ENCODE measurements around the gene WWC1.

The WWC1 gene

GRCh38 chr5:168356592-168356991 lies 65.1 kb downstream of the WWC1 start:
- TF ChIP-seq CTCF (IDR thresholded peaks at IDR 0.05; ENCODE audit: low read depth, low read length), result no peak
- in situ Hi-C loops (cut with HindIII; ENCODE audit: low sequenced_read_pairs), result no loop called here
- no peak for DNase-seq (ENCODE audit: low read depth, low spot score)
- H3K4me3 ChIP-seq (ENCODE audit: low read depth, low read length), result no peak overlapping the region

GRCh38 chr5:168357876-168358275 lies 66.4 kb downstream of the WWC1 start:
- no peak overlapping the region for H3K4me3 ChIP-seq (ENCODE audit: low read depth, low read length)
- no peak for DNase-seq (ENCODE audit: low read depth, low spot score)
- no peak for TF ChIP-seq CTCF (IDR thresholded peaks at IDR 0.05; ENCODE audit: low read depth, low read length)
- in situ Hi-C loops (cut with HindIII; ENCODE audit: low sequenced_read_pairs), result no loop called here

- TF ChIP-seq CTCF (IDR thresholded peaks at IDR 0.05; ENCODE audit: low read depth, low read length), result no peak
Measured at GRCh38 chr5:168359820-168360460, 68.5 kb downstream of the WWC1 start.

GRCh38 chr5:168360521-168361285 lies 69.3 kb downstream of the WWC1 start:
- DNase-seq (ENCODE audit: low read depth, low spot score), result no peak
- no peak for TF ChIP-seq CTCF (IDR thresholded peaks at IDR 0.05; ENCODE audit: low read depth, low read length)
- no peak overlapping the region for H3K4me3 ChIP-seq (ENCODE audit: low read depth, low read length)
- in situ Hi-C loops (cut with HindIII; ENCODE audit: low sequenced_read_pairs), result no loop called here

More at GRCh38 chr5:168359820-168360460, 68.5 kb downstream of the WWC1 start:
- DNase-seq (ENCODE audit: low read depth, low spot score), result no peak
- H3K4me3 ChIP-seq (ENCODE audit: low read depth, low read length), result no peak overlapping the region
- in situ Hi-C loops (cut with HindIII; ENCODE audit: low sequenced_read_pairs), result no loop called here

GRCh38 chr5:168362097-168362885 lies 70.8 kb downstream of the WWC1 start:
- no peak for TF ChIP-seq CTCF (IDR thresholded peaks at IDR 0.05; ENCODE audit: low read depth, low read length)
- in situ Hi-C loops (cut with HindIII; ENCODE audit: low sequenced_read_pairs), result no loop called here
- no peak for DNase-seq (ENCODE audit: low read depth, low spot score)

GRCh38 chr5:168364151-168364661 lies 72.8 kb downstream of the WWC1 start:
- no peak overlapping the region for H3K4me3 ChIP-seq (ENCODE audit: low read depth, low read length)
- peak; percentile 82 for DNase-seq (ENCODE audit: low read depth, low spot score)
- in situ Hi-C loops (cut with HindIII; ENCODE audit: low sequenced_read_pairs), result no loop called here
- TF ChIP-seq CTCF (IDR thresholded peaks at IDR 0.05; ENCODE audit: low read depth, low read length), result no peak

More at GRCh38 chr5:168362097-168362885, 70.8 kb downstream of the WWC1 start:
- no peak overlapping the region for H3K4me3 ChIP-seq (ENCODE audit: low read depth, low read length)

All from astrocyte of the spinal cord (primary cell).